ENCODE results near the gene AKT1.
"Not testable (repeated sequence)": the region's sequence is repeated elsewhere in the genome, so short reads cannot be mapped to it uniquely, and the experiment has no call there.

AKT1 gene

DNA sequence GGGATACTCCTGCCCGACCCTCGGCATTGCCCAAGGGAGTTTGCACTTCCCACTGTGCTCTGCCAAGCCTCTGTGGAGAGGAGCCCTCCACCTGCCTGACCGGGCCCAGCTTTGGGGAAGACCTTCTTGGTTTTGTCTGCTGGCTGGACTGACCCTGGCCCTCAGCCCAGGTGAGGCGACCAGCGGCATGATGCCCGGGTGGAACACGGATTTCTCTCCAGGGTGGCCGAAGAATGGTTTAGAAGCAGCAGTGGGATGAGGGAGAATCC lies 21.0 kb upstream of the AKT1 start:
- DNase-seq (ENCODE audit: low read depth), result no peak
- peak overlapping the region; percentile 88 for H3K4me3 ChIP-seq (ENCODE audit: low read depth, low read length)
- TF ChIP-seq, protein P1, sequence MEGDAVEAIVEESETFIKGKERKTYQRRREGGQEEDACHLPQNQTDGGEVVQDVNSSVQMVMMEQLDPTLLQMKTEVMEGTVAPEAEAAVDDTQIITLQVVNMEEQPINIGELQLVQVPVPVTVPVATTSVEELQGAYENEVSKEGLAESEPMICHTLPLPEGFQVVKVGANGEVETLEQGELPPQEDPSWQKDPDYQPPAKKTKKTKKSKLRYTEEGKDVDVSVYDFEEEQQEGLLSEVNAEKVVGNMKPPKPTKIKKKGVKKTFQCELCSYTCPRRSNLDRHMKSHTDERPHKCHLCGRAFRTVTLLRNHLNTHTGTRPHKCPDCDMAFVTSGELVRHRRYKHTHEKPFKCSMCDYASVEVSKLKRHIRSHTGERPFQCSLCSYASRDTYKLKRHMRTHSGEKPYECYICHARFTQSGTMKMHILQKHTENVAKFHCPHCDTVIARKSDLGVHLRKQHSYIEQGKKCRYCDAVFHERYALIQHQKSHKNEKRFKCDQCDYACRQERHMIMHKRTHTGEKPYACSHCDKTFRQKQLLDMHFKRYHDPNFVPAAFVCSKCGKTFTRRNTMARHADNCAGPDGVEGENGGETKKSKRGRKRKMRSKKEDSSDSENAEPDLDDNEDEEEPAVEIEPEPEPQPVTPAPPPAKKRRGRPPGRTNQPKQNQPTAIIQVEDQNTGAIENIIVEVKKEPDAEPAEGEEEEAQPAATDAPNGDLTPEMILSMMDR (IDR thresholded peaks at IDR 0.05; ENCODE audit: low read depth, low read length, missing control alignments), result no peak

DNA sequence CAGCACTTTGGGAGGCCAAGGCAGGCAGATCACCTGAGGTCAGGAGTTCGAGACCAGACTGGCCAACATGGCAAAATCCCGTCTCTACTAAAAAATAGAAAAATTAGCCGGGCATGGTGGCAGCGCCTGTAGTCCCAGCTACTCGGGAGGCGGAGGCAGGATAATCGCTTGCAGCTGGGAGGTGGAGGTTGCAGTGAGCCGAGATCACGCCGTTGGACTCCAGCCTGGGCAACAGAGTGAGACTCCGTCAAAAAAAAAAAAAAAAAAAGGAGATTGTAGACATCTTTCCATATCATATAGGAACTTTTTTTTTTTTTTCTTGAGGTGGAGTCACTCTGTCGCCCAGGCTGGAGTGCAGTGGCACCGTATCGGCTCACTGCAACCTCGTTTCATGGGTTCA lies 19.2 kb upstream of the AKT1 start:
- not testable (repeated sequence) for DNase-seq (ENCODE audit: low read depth)
- peak overlapping the region; percentile 88 for H3K4me3 ChIP-seq (ENCODE audit: low read depth, low read length)

DNA sequence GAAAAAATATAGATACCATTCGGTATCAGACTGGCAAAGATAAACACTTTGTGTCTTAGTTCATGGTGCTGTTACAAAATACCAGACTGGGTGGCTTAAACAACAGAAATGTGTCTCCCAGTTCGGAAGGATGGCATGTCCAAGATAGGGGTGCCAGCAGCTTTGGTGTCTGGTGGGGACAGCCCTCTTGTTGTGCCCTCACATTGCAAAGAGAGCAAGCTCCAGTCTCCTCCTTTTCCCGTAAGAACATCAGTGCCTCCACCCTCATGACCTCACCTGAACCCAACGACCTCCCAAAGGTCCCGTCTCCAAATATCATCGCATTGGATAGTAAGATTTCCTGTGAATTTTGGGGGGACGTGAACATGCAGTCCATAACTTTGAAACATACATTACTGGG lies 17.7 kb upstream of the AKT1 start:
- H3K4me3 ChIP-seq (ENCODE audit: low read depth, low read length), result no peak overlapping the region
- no peak for DNase-seq (ENCODE audit: low read depth)
- TF ChIP-seq, protein P1 (IDR thresholded peaks at IDR 0.05; ENCODE audit: low read depth, low read length, missing control alignments), result no peak

DNA sequence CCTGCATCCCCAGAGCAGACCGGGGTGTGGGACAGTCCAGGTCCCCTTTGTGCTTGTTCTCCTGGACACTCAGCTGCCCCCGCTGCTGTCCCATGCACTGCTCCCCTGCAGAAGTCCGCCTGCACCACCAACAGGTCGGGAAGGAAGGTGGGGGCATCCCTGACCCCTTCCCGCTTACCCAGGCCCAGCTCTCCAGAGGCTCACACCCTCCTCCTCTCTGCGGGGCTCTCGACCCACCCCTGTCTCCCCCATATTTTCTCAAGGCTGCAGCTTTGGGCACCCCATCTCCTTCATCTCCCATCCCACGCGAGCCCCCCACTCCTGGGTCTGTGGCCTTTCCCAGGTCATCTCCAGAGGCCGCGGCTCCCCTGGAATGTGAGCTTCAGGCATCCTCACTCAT lies 14.8 kb upstream of the AKT1 start:
- DNase-seq (ENCODE audit: low read depth), result no peak
- H3K4me3 ChIP-seq (ENCODE audit: low read depth, low read length), result no peak overlapping the region
- TF ChIP-seq, protein P1 (IDR thresholded peaks at IDR 0.05; ENCODE audit: low read depth, low read length, missing control alignments), result no peak

DNA sequence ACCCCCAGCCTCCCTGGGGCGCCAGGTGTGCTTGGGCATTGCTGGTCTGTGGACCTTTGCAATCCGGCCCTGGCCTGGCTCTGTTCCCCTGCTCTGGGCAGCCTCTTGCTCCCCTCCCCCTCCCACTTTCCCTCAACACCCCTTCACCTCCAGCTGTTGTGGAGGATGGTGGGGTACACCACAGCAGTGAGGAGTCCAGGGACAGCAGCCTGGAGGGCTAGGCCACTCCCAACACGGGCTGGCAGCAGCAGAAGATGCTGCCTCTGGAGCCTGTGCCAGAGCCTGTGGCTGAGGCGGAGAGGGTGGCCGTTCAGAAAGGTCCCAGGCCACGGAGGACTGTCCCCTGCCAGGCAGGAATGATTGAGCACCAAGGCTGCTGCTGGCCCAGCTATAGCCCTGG lies 12.9 kb upstream of the AKT1 start:
- H3K4me3 ChIP-seq (ENCODE audit: low read depth, low read length), result no peak overlapping the region
- no peak for DNase-seq (ENCODE audit: low read depth)
- TF ChIP-seq, protein P1 (IDR thresholded peaks at IDR 0.05; ENCODE audit: low read depth, low read length, missing control alignments), result no peak

DNA sequence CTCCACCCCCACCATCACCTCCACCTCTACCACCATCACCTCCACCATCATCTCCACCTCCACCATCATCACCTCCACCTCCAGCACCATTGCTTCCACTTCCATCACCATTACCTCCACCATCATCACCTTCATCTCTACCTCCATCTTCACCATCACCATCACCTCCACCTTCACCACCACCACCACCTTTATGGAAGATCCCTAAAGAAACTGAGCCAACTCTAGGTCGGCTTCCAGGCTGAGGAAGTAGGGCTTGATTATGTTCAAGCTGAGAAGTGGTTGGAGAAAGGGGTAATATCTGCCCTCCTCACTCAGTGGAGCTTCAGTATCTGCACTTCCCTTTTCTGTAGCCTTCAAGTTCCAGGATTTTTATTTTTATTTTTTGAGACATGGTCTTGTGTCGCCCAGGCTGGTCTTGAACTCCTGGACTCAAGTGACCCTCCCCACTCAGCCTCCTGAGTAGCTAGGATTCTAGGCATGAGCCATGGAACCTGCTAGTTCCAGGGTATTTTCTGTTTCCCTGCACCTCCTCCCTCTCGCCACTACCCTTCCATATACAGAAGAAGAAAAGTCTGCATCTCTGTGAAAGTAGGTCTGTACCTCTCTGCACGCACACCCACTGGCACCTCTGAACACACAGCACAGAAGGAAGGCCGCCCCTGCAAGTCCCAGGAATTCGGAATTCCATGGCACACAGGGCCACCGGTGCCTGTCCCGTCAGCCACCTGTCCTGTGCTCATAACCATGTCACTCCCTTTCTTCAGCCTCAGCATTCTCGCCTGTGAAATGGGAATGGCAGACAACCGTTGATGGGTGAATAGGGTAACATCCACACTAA lies 11.3 kb upstream of the AKT1 start:
- DNase-seq (ENCODE audit: low read depth), result no peak
- TF ChIP-seq, protein P1 (IDR thresholded peaks at IDR 0.05; ENCODE audit: low read depth, low read length, missing control alignments), result no peak
- no peak overlapping the region for H3K4me3 ChIP-seq (ENCODE audit: low read depth, low read length)

DNA sequence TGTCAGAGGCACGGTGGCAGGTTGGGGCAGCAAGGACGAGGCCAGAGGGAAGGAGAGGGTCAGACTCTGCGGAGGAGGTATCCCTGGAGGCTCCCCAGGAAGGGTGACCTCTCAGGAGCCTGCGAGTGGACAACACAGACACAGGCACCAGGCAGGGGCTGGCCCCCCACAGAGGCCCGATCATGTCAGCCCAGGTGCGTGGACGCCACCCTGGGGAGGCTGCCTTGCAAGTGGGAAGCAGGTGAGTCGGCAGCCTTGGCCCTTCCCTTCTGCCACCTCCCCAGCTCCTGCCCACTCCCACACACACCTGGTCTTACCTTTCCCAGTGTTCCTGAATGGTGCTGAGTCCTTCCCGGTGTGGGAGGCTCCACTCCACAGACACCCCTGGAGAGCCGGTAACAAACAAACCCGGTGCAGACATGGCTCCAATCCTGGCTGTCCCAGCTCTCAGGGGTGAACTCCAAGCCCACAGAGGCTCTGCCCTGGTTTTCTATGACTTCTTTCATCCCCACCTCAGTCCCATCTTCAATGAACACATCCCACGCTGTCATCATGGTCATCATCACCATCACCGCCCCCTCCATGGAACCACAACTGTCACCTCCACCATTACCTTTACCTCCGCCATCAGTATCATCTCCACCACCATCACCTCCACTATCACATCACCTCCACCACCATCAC lies 10.5 kb upstream of the AKT1 start:
- TF ChIP-seq, protein P1 (IDR thresholded peaks at IDR 0.05; ENCODE audit: low read depth, low read length, missing control alignments), result no peak

More for the DNA sequence above, 10.5 kb upstream of the AKT1 start:
- no peak for DNase-seq (ENCODE audit: low read depth)
- H3K4me3 ChIP-seq (ENCODE audit: low read depth, low read length), result no peak overlapping the region

Measured in GM12864 (cell line).